IMR-90 (cell line): ENCODE data around the gene GCNA.

Source experiments
- CEBPB ChIP-seq: IDR thresholded peaks from 2 replicates; pipeline ENCODE4 v1.6.1; 2012; ENCODE audit warnings: low read depth, low read length, improper control_type of control experiment
- CHD1 ChIP-seq: IDR thresholded peaks from 2 replicates; pipeline ENCODE4 v1.6.1; 2012; ENCODE audit warnings: low read depth, low read length, improper control_type of control experiment
- CTCF ChIP-seq: conservative IDR thresholded peaks from 2 replicates; pipeline ENCODE4 v1.5.1; 2012; ENCODE audit warnings: mild to moderate bottlenecking, low read depth, low read length, improper control_type of control experiment
- NFE2L2 ChIP-seq: fragments of 150-350 bp; IDR thresholded peaks from 2 replicates; pipeline ENCODE4 v1.6.1; 2016; ENCODE audit warnings: low read depth, mild to moderate bottlenecking, low read length
- POLR2A ChIP-seq: IDR thresholded peaks from 2 replicates; pipeline ENCODE4 v1.6.1; 2012; ENCODE audit warnings: mild to moderate bottlenecking, low read depth, low read length
- RAD21 ChIP-seq: IDR thresholded peaks from 2 replicates; pipeline ENCODE4 v1.6.1; 2012; ENCODE audit warnings: low read length, improper control_type of control experiment
- RFX5 ChIP-seq: IDR thresholded peaks from 2 replicates; pipeline ENCODE4 v1.8.0; 2012; ENCODE audit warnings: low read depth, mild to moderate bottlenecking, low read length, moderate library complexity
- USF2 ChIP-seq: fragments of 150-350 bp; IDR thresholded peaks from 2 replicates; pipeline ENCODE4 v1.6.1; 2017; ENCODE audit warnings: mild to moderate bottlenecking, antibody characterized with exemption, low read length, low read depth

- TF ChIP-seq CHD1, result no peak
- TF ChIP-seq POLR2A, result no peak
- TF ChIP-seq CEBPB, result no peak
- TF ChIP-seq CTCF, result no peak
- TF ChIP-seq RFX5, result no peak
- no peak for TF ChIP-seq USF2
- TF ChIP-seq NFE2L2, result no peak
- TF ChIP-seq RAD21, result no peak
Measured at GRCh38 chrX:71599965-71600364, 21.7 kb downstream of the GCNA start.
